GM21423 (cell line): ENCODE measurements around the gene OTOP1.
"Not testable (repeated sequence)": the region's sequence is repeated elsewhere in the genome, so short reads cannot be mapped to it uniquely, and the experiment has no call there.

Experiments
- ATAC-seq: cut with Tn5 transposase; IDR thresholded peaks from one replicate; pipeline ENCODE4 v1.9.1; 2021; ENCODE audit warnings: mild to moderate bottlenecking, moderate library complexity; ENCODE audit not compliant: unreplicated experiment

Gene OTOP1

GRCh38 chr4:4233610-4234009 is 6.9 kb upstream of the OTOP1 start:
- no peak for ATAC-seq

GRCh38 chr4:4228356-4228668 is 1.6 kb upstream of the OTOP1 start:
- no peak for ATAC-seq

- no peak for ATAC-seq
These were observed 1.0 kb upstream of the OTOP1 start for GRCh38 chr4:4227510-4228355.

- no peak for ATAC-seq
These were observed 669 bp downstream of the OTOP1 start for GRCh38 chr4:4225915-4226605.

- ATAC-seq = no peak
These were observed 9.6 kb downstream of the OTOP1 start for GRCh38 chr4:4217113-4217512.

GRCh38 chr4:4216648-4217047 is 10.1 kb downstream of the OTOP1 start:
- no peak for ATAC-seq

GRCh38 chr4:4213674-4214073 is 13.1 kb downstream of the OTOP1 start:
- not testable (repeated sequence) for ATAC-seq

GRCh38 chr4:4206204-4206603 is 20.5 kb downstream of the OTOP1 start:
- no peak for ATAC-seq

GRCh38 chr4:4204401-4204745 is 22.4 kb downstream of the OTOP1 start:
- ATAC-seq = no peak

- ATAC-seq = no peak
These were observed 22.9 kb downstream of the OTOP1 start for GRCh38 chr4:4203688-4204400.

GRCh38 chr4:4202510-4202909 is 24.2 kb downstream of the OTOP1 start:
- ATAC-seq = no peak

GRCh38 chr4:4200624-4201023 is 26.1 kb downstream of the OTOP1 start:
- ATAC-seq = no peak

- ATAC-seq = no peak
These were observed 31.4 kb downstream of the OTOP1 start for GRCh38 chr4:4195354-4195753.

- ATAC-seq = not testable (repeated sequence)
These were observed 38.2 kb downstream of the OTOP1 start for GRCh38 chr4:4188557-4188956.

- ATAC-seq = no peak
These were observed 41.2 kb downstream of the OTOP1 start for GRCh38 chr4:4185528-4185927.

- ATAC-seq = no peak
These were observed 43.7 kb downstream of the OTOP1 start for GRCh38 chr4:4182835-4183568.

GRCh38 chr4:4170596-4171150 is 56.1 kb downstream of the OTOP1 start:
- ATAC-seq = no peak

- ATAC-seq = not testable (repeated sequence)
These were observed 58.5 kb downstream of the OTOP1 start for GRCh38 chr4:4167981-4168780.

GRCh38 chr4:4166986-4167385 is 59.7 kb downstream of the OTOP1 start:
- ATAC-seq = not testable (repeated sequence)
